T-helper 2 cell treated with Interferon-gamma antibody and Interleukin-4, amounts not matched to agents 100 ng/mL and 5 ng/mL, for 36 hours (primary cell): ENCODE results near the gene FRMD4A. TPM values are rescaled to one million over a fixed set of nuclear protein-coding genes. Genes with fewer than 3 reads are reported as not detected.
"Not testable (repeated sequence)": the region's sequence is repeated elsewhere in the genome, so short reads cannot be mapped to it uniquely, and the experiment has no call there.

ENCODE experiments used
- intact Hi-C: fragments of 100-400 bp; cut with micrococcal nuclease; formaldehyde crosslinking; loops from one replicate; pipeline ENCODE4 v1.15.1; 2023
- total RNA-seq: library from RNA; stranded (reverse); gene quantifications from 2 replicates; pipeline ENCODE4 v1.2.3, GENCODE V29; 2022

Gene FRMD4A
- total RNA-seq, 1 donor from 2014 or later: 0.27 TPM

- intact Hi-C loops: no loop called here
These were observed 408.8 kb downstream of the FRMD4A start for GRCh38 chr10:13921941-13922340.

GRCh38 chr10:13921131-13921530 lies 409.6 kb downstream of the FRMD4A start:
- intact Hi-C loops: not testable (repeated sequence)

GRCh38 chr10:13920465-13920864 lies 410.3 kb downstream of the FRMD4A start:
- intact Hi-C loops: no loop called here

GRCh38 chr10:13920031-13920430 lies 410.7 kb downstream of the FRMD4A start:
- intact Hi-C loops: no loop called here

- intact Hi-C loops: no loop called here
These were observed 412.9 kb downstream of the FRMD4A start for GRCh38 chr10:13917791-13918190.

GRCh38 chr10:13916384-13916947 lies 414.3 kb downstream of the FRMD4A start:
- intact Hi-C loops: no loop called here

- intact Hi-C loops: no loop called here
These were observed 415.0 kb downstream of the FRMD4A start for GRCh38 chr10:13915710-13916109.

GRCh38 chr10:13913897-13914296 lies 416.8 kb downstream of the FRMD4A start:
- intact Hi-C loops: no loop called here

- intact Hi-C loops: no loop called here
These were observed 418.8 kb downstream of the FRMD4A start for GRCh38 chr10:13911821-13912520.

GRCh38 chr10:13909516-13910258 lies 421.0 kb downstream of the FRMD4A start:
- intact Hi-C loops: no loop called here

GRCh38 chr10:13908475-13908874 lies 422.2 kb downstream of the FRMD4A start:
- intact Hi-C loops: no loop called here

- intact Hi-C loops: no loop called here
These were observed 423.2 kb downstream of the FRMD4A start for GRCh38 chr10:13907570-13907969.

GRCh38 chr10:13905281-13905680 lies 425.4 kb downstream of the FRMD4A start:
- intact Hi-C loops: no loop called here

GRCh38 chr10:13904064-13904463 lies 426.7 kb downstream of the FRMD4A start:
- intact Hi-C loops: no loop called here

- intact Hi-C loops: no loop called here
These were observed 427.7 kb downstream of the FRMD4A start for GRCh38 chr10:13902868-13903587.

GRCh38 chr10:13899941-13900340 lies 430.8 kb downstream of the FRMD4A start:
- intact Hi-C loops: no loop called here

GRCh38 chr10:13896146-13896545 lies 434.6 kb downstream of the FRMD4A start:
- intact Hi-C loops: not testable (repeated sequence)

GRCh38 chr10:13894412-13895093 lies 436.2 kb downstream of the FRMD4A start:
- intact Hi-C loops: no loop called here

- intact Hi-C loops: no loop called here
These were observed 436.8 kb downstream of the FRMD4A start for GRCh38 chr10:13893926-13894325.

- intact Hi-C loops: no loop called here
These were observed 437.9 kb downstream of the FRMD4A start for GRCh38 chr10:13892871-13893270.

- intact Hi-C loops: no loop called here
These were observed 438.7 kb downstream of the FRMD4A start for GRCh38 chr10:13892001-13892491.
